ENCODE measurements around the gene GPRASP3. TPM values are rescaled to one million over a fixed set of nuclear protein-coding genes. Genes with fewer than 3 reads are reported as not detected.

GPRASP3 gene
- polyA plus RNA-seq, 1 experiment: 1.9 TPM

DNA sequence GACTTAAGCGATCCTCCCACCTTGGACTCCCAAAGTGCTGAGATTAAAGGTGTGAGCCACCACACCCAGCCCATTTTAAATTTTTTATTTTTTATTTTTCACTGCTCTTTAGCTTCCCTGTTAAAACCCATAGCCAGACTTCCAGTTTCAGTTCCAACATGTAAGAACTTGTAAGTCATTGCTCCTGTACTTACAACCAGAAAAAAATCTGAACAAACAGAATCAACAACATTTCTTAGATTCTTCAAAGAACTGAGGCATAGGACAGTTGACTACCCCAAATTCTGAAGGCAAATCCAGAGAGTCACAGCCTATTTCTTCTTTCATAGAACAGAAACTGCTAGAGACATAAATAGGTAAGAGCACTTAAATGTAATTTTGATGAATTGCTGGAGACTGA is 8.1 kb downstream of the GPRASP3 start:
- no peak for DNase-seq (ENCODE audit: low read depth)
- no peaks in the 10 kb centered on the region for H3K27me3 ChIP-seq (ENCODE audit: control insufficient read depth, insufficient read depth, low read length)
- ChIA-PET CTCF (no interaction called here), POLR2A (no interaction called here)
- H3K4me3 ChIP-seq (ENCODE audit: low read depth, low read length): no peak overlapping the region
- TF ChIP-seq, protein P1, sequence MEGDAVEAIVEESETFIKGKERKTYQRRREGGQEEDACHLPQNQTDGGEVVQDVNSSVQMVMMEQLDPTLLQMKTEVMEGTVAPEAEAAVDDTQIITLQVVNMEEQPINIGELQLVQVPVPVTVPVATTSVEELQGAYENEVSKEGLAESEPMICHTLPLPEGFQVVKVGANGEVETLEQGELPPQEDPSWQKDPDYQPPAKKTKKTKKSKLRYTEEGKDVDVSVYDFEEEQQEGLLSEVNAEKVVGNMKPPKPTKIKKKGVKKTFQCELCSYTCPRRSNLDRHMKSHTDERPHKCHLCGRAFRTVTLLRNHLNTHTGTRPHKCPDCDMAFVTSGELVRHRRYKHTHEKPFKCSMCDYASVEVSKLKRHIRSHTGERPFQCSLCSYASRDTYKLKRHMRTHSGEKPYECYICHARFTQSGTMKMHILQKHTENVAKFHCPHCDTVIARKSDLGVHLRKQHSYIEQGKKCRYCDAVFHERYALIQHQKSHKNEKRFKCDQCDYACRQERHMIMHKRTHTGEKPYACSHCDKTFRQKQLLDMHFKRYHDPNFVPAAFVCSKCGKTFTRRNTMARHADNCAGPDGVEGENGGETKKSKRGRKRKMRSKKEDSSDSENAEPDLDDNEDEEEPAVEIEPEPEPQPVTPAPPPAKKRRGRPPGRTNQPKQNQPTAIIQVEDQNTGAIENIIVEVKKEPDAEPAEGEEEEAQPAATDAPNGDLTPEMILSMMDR (IDR thresholded peaks at IDR 0.05; ENCODE audit: insufficient read depth, low read depth, low read length): no peak
- H3K36me3 ChIP-seq (ENCODE audit: control insufficient read depth, insufficient read depth, low read length): no peaks in the 10 kb centered on the region

DNA sequence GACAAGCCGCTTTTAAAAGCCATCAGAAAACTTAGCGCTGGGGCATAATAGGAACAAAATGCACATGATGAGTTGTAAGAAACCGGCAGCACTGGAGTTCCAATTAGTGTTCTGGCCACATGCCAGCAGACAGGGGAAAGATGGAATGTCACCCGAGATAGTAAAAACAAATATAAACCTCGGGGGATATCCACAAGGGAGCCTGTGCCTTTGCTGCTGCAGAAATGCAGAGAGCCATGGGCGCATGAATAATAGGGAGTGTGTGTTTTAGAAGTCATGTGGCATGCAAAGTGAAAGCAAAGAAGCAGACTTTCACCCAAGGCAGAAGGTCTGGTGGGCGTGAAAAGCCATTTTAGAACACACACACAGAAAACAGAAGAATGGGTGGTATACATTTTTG is 19.1 kb downstream of the GPRASP3 start:
- no peak for DNase-seq (ENCODE audit: low read depth)
- no peaks in the 10 kb centered on the region for H3K27me3 ChIP-seq (ENCODE audit: control insufficient read depth, insufficient read depth, low read length)
- H3K36me3 ChIP-seq (ENCODE audit: control insufficient read depth, insufficient read depth, low read length): no peaks in the 10 kb centered on the region
- H3K4me3 ChIP-seq (ENCODE audit: low read depth, low read length): no peak overlapping the region
- CTCF ChIA-PET: no interaction called here
- POLR2A ChIA-PET: no interaction called here
- TF ChIP-seq, protein P1 (IDR thresholded peaks at IDR 0.05; ENCODE audit: insufficient read depth, low read depth, low read length): no peak

GRCh38 chrX:102744307-102744706 is 23.8 kb downstream of the GPRASP3 start:
- TF ChIP-seq, protein P1 (IDR thresholded peaks at IDR 0.05; ENCODE audit: insufficient read depth, low read depth, low read length): no peak
- no peak for DNase-seq (ENCODE audit: low read depth)
- CTCF ChIA-PET: interaction anchor here (0.6 kb wide), 1 partner anchor 11 kb away, joined by 5 read pairs; no protein-coding TSS in a partner anchor
- POLR2A ChIA-PET: no interaction called here
- no peaks in the 10 kb centered on the region for H3K36me3 ChIP-seq (ENCODE audit: control insufficient read depth, insufficient read depth, low read length)
- no peak overlapping the region for H3K4me3 ChIP-seq (ENCODE audit: low read depth, low read length)
- H3K27me3 ChIP-seq (ENCODE audit: control insufficient read depth, insufficient read depth, low read length): no peaks in the 10 kb centered on the region

DNA sequence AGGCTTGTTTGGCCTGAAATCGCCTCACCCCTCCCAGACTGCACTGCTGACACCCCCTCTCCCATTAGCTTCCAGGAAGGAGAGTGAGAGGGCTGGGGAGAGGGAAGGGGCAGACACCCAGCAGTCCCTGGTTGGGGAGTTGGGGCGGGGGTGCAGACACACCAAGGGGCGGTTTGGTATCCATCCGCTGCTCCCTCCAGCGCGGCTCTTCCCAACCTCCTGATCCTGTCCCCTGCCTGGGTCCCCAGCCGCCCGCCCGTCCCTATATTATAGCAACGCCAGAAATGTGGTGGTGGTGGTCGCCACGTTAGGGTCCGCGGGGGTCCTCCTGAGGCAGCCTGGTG is 24.9 kb downstream of the GPRASP3 start:
- ChIA-PET POLR2A (no interaction called here), CTCF (no interaction called here)
- peak overlapping the region; percentile 59 for H3K4me3 ChIP-seq (ENCODE audit: low read depth, low read length)
- TF ChIP-seq, protein P1 (IDR thresholded peaks at IDR 0.05; ENCODE audit: insufficient read depth, low read depth, low read length): no peak
- H3K36me3 ChIP-seq (ENCODE audit: control insufficient read depth, insufficient read depth, low read length): no peaks in the 10 kb centered on the region
- no peak for DNase-seq (ENCODE audit: low read depth)
- no peaks in the 10 kb centered on the region for H3K27me3 ChIP-seq (ENCODE audit: control insufficient read depth, insufficient read depth, low read length)

GRCh38 chrX:102745857-102746584 is 25.5 kb downstream of the GPRASP3 start:
- DNase-seq (ENCODE audit: low read depth): no peak
- TF ChIP-seq, protein P1 (IDR thresholded peaks at IDR 0.05; ENCODE audit: insufficient read depth, low read depth, low read length): no peak
- ChIA-PET POLR2A (no interaction called here), CTCF (no interaction called here)
- Histone ChIP-seq H3K36me3 (ENCODE audit: control insufficient read depth, insufficient read depth, low read length) (no peaks in the 10 kb centered on the region), H3K4me3 (ENCODE audit: low read depth, low read length) (peak overlapping the region; percentile 59), H3K27me3 (ENCODE audit: control insufficient read depth, insufficient read depth, low read length) (no peaks in the 10 kb centered on the region)
